ENCODE results near the gene IGSF21.

The IGSF21 gene

GRCh38 chr1:18141661-18142060 lies 34.1 kb downstream of the IGSF21 start:
- H3K36me3 ChIP-seq (ENCODE audit: control insufficient read depth, insufficient read depth, low read length) = no peaks in the 10 kb centered on the region
- TF ChIP-seq CTCF (IDR thresholded peaks at IDR 0.05) = no peak
- H3K27me3 ChIP-seq (ENCODE audit: control insufficient read depth, insufficient read depth, low read length) = no peaks in the 10 kb centered on the region

GRCh38 chr1:18142471-18142870 lies 34.9 kb downstream of the IGSF21 start:
- H3K9ac ChIP-seq = no peak overlapping the region
- no peaks in the 10 kb centered on the region for H3K79me2 ChIP-seq
- no peaks in the 10 kb centered on the region for H3K27me3 ChIP-seq (ENCODE audit: control insufficient read depth, insufficient read depth, low read length)
- H2AFZ ChIP-seq = no peak overlapping the region
- no peak overlapping the region for H3K4me3 ChIP-seq (ENCODE audit: low read depth, low read length)
- H3K36me3 ChIP-seq (ENCODE audit: control insufficient read depth, insufficient read depth, low read length) = no peaks in the 10 kb centered on the region
- H3K4me2 ChIP-seq (ENCODE audit: low read length) = no peak overlapping the region
- no peak overlapping the region for H3K27ac ChIP-seq
- TF ChIP-seq CTCF (IDR thresholded peaks at IDR 0.05) = no peak
- H3K4me1 ChIP-seq = no peaks in the 10 kb centered on the region
- H3K9me3 ChIP-seq (ENCODE audit: control insufficient read depth, low read length) = no peaks in the 10 kb centered on the region

More at GRCh38 chr1:18141661-18142060, 34.1 kb downstream of the IGSF21 start:
- Histone ChIP-seq H3K4me3 (ENCODE audit: low read depth, low read length) (no peak overlapping the region), H3K9me3 (ENCODE audit: control insufficient read depth, low read length) (no peaks in the 10 kb centered on the region), H3K79me2 (no peaks in the 10 kb centered on the region), H3K4me1 (no peaks in the 10 kb centered on the region), H3K4me2 (ENCODE audit: low read length) (no peak overlapping the region), H3K27ac (no peak overlapping the region), H2AFZ (no peak overlapping the region), H3K9ac (no peak overlapping the region)

- Histone ChIP-seq H3K4me3 (ENCODE audit: low read depth, low read length) (no peak overlapping the region), H2AFZ (no peak overlapping the region), H3K4me1 (no peaks in the 10 kb centered on the region), H3K79me2 (no peaks in the 10 kb centered on the region), H3K4me2 (ENCODE audit: low read length) (no peak overlapping the region), H3K27ac (no peak overlapping the region), H3K27me3 (ENCODE audit: control insufficient read depth, insufficient read depth, low read length) (no peaks in the 10 kb centered on the region), H3K9ac (no peak overlapping the region), H3K36me3 (ENCODE audit: control insufficient read depth, insufficient read depth, low read length) (no peaks in the 10 kb centered on the region), H3K9me3 (ENCODE audit: control insufficient read depth, low read length) (no peaks in the 10 kb centered on the region)
- no peak for TF ChIP-seq CTCF (IDR thresholded peaks at IDR 0.05)
These were observed 35.4 kb downstream of the IGSF21 start for GRCh38 chr1:18142969-18143368.

- Histone ChIP-seq H3K4me2 (ENCODE audit: low read length) (no peak overlapping the region), H2AFZ (no peak overlapping the region), H3K27ac (no peak overlapping the region), H3K9ac (no peak overlapping the region), H3K36me3 (ENCODE audit: control insufficient read depth, insufficient read depth, low read length) (no peaks in the 10 kb centered on the region), H3K79me2 (no peaks in the 10 kb centered on the region), H3K4me3 (ENCODE audit: low read depth, low read length) (no peak overlapping the region), H3K27me3 (ENCODE audit: control insufficient read depth, insufficient read depth, low read length) (no peaks in the 10 kb centered on the region), H3K4me1 (peaks cover 4% of the 10 kb centered on the region), H3K9me3 (ENCODE audit: control insufficient read depth, low read length) (no peaks in the 10 kb centered on the region)
- TF ChIP-seq CTCF (IDR thresholded peaks at IDR 0.05) = no peak
These were observed 36.5 kb downstream of the IGSF21 start for GRCh38 chr1:18144062-18144461.

- Histone ChIP-seq H3K9ac (no peak overlapping the region), H3K4me1 (peaks cover 9% of the 10 kb centered on the region), H2AFZ (no peak overlapping the region), H3K36me3 (ENCODE audit: control insufficient read depth, insufficient read depth, low read length) (no peaks in the 10 kb centered on the region), H3K4me3 (ENCODE audit: low read depth, low read length) (no peak overlapping the region), H3K79me2 (no peaks in the 10 kb centered on the region), H3K9me3 (ENCODE audit: control insufficient read depth, low read length) (no peaks in the 10 kb centered on the region), H3K27ac (no peak overlapping the region), H3K4me2 (ENCODE audit: low read length) (no peak overlapping the region), H3K27me3 (ENCODE audit: control insufficient read depth, insufficient read depth, low read length) (no peaks in the 10 kb centered on the region)
- no peak for TF ChIP-seq CTCF (IDR thresholded peaks at IDR 0.05)
These were observed 37.5 kb downstream of the IGSF21 start for GRCh38 chr1:18144916-18145647.
